NB4 (cell line): ENCODE results near the gene SETSIP.

Source experiments
- CTCF ChIP-seq: IDR thresholded peaks from one replicate; pipeline ENCODE4 v1.5.1; 2012; ENCODE audit warnings: low read depth, low read length
- POLR2A ChIP-seq: IDR thresholded peaks from 2 replicates; pipeline ENCODE4 v1.6.1; 2011; ENCODE audit warnings: mild to moderate bottlenecking; ENCODE audit not compliant: insufficient read length; ENCODE audit errors: extremely low read depth

- no peak for TF ChIP-seq CTCF
- no peak for TF ChIP-seq POLR2A
Measured at GRCh38 chr1:92045766-92046495, 29.3 kb downstream of the SETSIP start.
